GM19372 (cell line): ENCODE results near the gene DUOX1.
A peak's percentile ranks its signal among the peaks of the same experiment; 100 is the strongest.

Experiments
- ATAC-seq: cut with Tn5 transposase; IDR thresholded peaks from one replicate; pipeline ENCODE4 v1.9.1; 2021; ENCODE audit warnings: mild to moderate bottlenecking, low read depth, moderate library complexity; ENCODE audit not compliant: unreplicated experiment

Gene DUOX1

GRCh38 chr15:45185069-45185779 is 55.4 kb downstream of the DUOX1 start:
- no peak for ATAC-seq

GRCh38 chr15:45185903-45186770 is 56.3 kb downstream of the DUOX1 start:
- no peak for ATAC-seq

- no peak for ATAC-seq
Observed at GRCh38 chr15:45186771-45187577, 57.2 kb downstream of the DUOX1 start.

- no peak for ATAC-seq
Observed at GRCh38 chr15:45187578-45187893, 57.7 kb downstream of the DUOX1 start.

GRCh38 chr15:45187894-45188830 is 58.4 kb downstream of the DUOX1 start, which contains the start of gene SHF:
TSS of gene SHF (minus strand) at chr15:45187966. CDS start at chr15:45187951, 15 bp downstream.
- ATAC-seq, result no peak

GRCh38 chr15:45197512-45197911 is 67.7 kb downstream of the DUOX1 start:
- no peak for ATAC-seq

GRCh38 chr15:45198337-45199135 is 68.7 kb downstream of the DUOX1 start:
- ATAC-seq, result peak; percentile 62

- ATAC-seq, result peak; percentile 9
Observed at GRCh38 chr15:45199136-45199810, 69.5 kb downstream of the DUOX1 start.

GRCh38 chr15:45200001-45200798 is 70.4 kb downstream of the DUOX1 start:
- peak; percentile 42 for ATAC-seq

GRCh38 chr15:45200799-45201556 is 71.2 kb downstream of the DUOX1 start:
- ATAC-seq, result no peak

- no peak for ATAC-seq
Observed at GRCh38 chr15:45201557-45201859, 71.7 kb downstream of the DUOX1 start.

- ATAC-seq, result no peak
Observed at GRCh38 chr15:45201869-45202268, 72.1 kb downstream of the DUOX1 start.

GRCh38 chr15:45203182-45203581 is 73.4 kb downstream of the DUOX1 start:
- no peak for ATAC-seq

- ATAC-seq, result no peak
Observed at GRCh38 chr15:45205192-45205591, 75.4 kb downstream of the DUOX1 start.

GRCh38 chr15:45212493-45212892 is 82.7 kb downstream of the DUOX1 start:
- ATAC-seq, result no peak
